GM19328 (cell line): ENCODE measurements around the gene CAMTA1.

Experiments used
- ATAC-seq: cut with Tn5 transposase; IDR thresholded peaks from one replicate; pipeline ENCODE4 v1.9.1; 2021; ENCODE audit warnings: mild to moderate bottlenecking, moderate library complexity; ENCODE audit not compliant: unreplicated experiment

The CAMTA1 gene

DNA sequence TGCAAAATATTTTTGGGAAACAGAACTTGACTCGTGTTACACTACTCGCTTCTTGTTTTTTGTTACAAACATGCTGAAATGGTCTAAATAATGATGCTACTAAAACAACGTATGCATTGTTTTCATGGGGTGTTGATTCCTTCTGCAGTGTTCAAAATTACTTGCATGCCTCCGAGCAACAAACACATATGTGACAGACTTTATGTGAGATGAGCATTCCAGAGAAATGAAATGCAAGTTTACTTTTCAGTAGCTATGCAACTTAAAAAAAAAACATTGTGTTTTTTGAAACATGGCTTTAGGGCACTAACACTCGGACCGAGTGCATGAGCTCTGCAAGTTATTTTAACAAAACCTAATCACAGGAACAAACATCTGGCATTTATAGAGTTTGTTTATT is 84.8 kb downstream of the CAMTA1 start:
- no peak for ATAC-seq

DNA sequence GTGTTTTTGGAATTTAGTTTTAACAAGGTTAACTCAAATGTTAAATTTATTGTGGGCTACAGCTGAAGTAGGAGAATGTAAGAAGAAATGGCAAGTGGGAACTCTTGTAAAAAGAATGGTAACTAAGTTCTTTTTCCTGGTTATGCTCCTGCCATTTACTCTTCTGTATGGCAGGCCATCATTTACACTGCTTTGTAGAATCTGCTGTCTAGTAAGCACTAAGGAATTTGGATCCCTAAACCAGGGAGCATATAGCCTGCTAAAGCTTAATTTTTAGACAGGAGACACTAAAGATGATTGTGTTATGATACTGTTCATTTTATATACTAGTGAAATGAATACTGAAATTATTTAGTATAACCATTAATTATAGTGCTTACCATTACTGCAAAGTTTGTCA is 85.3 kb downstream of the CAMTA1 start:
- no peak for ATAC-seq

DNA sequence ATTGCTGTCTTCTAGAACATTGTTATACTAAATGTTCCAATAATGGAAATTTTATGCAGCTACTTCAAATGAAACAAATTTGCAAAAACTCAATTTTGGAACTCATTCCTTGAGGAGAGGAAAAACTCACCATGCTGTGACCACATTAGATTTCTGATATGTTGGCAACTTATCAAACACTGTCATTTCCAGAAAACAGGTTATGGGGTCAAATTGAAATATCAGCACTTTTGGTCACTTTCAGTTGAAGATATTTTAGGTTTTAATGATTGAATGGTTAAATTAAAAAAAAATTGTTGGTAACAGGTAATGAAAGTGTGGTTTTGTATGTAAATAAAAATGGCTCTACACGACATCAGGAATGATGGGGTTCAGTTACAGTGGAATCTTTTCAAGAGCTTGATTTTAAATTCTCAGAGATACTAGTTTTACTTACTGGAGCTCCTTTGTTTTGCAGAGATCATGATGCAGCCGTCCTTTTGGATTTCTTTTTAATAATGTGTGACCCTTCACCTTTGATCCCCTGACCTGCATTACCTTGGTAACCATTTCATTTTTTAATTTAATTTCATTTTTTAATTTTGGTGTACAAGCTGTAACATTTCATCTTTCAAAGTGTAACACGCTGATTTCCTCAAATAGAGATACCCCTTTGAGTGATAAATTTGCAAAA is 86.2 kb downstream of the CAMTA1 start:
- ATAC-seq: no peak

DNA sequence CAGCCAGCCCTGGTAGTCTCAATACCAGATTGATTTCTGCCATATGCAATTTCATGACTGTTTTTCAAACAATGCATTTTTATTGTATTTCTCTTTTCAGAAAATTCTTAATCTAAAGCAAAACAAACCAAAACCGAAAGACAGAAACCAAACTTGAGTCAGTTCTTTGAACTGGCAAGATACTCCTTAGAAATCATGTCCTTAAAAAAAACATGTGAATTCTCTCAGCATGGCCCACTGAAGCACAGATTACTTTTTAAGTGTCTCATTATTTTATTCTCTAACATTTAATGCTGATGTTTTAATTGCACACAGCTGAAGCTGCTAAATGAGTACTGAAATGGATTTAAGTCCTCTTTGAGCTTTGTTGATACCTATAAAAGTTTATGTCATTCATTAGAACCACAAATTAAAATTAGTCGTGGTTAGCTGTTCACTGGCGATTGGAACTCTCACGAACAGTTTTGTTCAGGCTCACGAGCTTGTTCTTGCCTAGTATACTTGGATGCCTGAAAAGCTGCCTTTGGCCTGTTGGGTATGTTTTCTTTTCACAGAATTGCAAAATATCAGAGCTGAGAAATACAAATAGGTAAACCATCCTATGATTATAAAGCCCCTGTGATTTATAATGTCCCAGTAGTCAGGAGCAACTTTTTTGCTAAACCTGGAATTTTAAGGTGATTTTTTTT is 87.5 kb downstream of the CAMTA1 start:
- ATAC-seq: no peak

DNA sequence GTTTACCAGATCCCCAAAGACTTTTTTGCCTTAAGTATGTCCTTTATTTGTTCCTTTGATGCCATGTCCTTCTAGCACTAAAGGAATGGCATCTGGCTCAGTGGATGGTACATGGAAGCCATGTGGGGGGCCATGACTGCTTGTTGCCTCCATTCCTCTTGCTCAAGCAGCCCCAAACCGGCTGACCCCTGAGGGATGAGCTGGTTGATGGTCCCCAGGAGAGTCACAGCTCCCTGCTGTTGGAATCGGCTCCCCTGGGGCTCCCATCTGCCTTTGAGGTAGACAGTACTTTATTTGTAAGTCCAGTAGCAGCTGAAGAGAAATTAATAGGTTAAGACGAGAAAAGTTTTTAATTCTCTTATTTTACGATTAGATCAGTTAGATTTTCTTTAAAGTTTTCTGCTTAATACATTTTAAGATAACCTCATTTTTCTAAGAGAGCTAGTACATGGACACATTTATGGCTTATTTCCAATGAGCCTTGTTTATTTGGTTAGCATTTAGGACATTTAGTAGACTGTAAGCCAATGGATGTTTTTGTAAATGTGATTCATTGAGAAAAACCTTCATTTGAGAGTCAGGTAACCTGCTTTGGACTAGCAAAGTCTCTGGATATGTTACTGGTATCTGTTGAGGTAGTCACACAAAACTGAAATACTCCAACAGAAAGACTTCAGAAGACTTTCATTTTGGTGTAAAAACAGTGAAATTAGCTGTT is 88.2 kb downstream of the CAMTA1 start:
- ATAC-seq: no peak

DNA sequence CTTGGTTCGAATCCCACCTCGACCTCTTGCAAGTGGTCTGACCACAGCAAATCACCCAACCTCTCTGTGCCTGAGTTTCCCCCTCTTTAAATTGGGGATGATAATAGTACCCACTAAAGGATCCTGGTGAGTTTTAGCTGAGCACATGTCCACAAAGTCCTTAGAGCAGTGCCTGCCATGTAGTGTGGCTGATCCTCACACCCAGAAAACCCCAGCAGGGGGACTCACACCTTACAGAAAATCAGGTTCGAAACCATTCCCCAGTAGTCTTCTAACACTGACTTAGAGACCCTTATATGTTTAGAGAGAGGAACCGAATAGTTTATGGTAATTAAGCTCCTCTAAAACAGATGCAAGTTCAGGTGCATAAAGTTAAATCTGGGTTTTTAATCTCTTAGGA is 89.0 kb downstream of the CAMTA1 start:
- ATAC-seq: no peak

DNA sequence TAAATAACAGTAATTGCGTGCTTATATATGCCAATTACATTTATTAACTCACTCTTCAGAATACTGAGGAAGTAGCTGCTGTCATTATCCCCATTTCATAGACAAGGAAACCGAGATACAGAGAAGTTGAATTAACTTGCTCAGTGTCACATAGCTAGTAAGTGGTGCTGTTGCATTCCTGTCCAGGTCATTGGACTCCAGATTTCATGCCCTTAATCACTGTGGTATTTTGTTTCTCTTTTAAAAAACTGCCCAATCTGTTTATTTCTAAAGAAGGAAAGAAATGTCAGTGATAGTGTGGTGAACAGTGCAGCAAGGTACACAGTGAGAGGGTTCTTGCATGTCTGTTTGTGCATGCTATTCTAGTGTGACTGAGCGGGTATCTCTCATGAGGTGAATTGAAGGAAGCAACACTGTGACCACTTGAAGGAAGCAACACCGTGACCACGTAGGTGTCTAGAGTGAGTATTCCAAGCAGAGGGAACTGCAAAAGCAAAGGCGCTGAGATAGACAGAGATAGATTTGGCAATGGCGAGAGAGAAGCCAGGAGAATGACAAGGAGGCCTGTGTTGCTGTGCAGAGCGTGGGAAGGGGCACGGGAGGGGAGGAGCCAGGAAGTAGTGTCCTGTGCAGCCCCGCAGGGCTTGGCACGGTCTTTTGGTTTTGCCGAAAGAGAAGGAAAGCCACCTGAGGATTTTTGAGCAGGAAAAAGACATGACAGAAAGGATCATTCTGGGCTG is 95.9 kb downstream of the CAMTA1 start:
- no peak for ATAC-seq

DNA sequence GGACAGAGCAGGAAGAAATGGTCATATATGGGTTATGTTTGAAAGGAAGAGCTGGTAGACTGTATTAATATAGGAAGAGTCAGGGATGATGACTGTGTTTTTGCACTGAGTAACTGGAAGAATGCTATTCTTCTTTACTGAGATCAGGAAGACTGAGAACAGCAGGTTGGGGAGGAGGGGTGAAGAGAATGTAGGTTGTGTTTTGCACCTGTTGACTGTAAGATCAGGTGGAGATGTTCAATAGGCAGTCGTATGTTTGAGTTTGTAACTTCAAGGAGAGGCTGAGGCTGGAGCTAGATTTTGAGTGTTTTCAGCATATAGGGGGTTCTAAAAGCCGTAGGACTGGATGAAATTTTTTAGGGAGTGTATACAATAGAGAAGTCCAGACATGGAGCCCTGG is 97.2 kb downstream of the CAMTA1 start:
- no peak for ATAC-seq

DNA sequence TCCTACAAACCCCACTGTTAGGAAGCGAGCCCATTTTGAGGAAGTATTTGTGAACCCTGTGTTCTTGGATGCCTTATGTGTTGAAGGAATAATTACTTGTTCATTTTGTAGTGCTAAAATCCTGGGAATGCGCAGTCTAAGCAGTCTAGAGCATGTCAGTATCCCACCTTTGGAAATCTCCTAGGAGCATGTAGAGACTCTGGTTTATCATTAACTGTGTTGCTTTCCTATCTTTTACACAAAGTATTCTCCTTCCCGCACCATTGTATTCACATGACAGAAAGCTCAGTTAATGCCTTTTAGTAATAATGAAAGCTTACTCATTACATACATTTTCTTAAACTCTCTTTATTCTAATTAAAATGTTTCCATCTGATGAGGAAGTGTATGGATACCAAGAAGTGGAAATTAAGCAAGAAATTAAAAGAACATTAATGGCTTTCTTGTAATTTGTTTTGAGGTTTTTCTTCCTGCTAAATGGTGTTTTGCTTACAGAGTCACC is 99.4 kb downstream of the CAMTA1 start:
- ATAC-seq: no peak

DNA sequence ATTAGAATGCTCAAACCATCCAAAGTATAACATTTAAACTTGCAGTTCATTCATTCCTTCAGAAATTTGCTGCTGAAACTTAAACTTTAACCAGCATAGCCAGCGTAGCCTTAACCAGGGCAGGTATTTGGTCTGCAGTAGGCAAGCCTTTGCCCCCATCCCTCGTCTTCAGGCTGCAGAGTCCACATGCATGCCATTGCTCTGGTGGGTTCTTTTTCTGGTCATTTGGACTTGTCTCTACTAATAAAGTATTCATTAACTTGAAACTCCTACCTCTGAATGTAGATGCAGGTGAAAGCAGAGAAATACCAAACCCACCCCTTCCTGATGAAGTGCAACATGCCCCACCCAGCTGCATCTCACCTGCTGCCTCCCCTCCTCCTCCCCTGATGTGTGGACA is 100.2 kb downstream of the CAMTA1 start:
- ATAC-seq: no peak

DNA sequence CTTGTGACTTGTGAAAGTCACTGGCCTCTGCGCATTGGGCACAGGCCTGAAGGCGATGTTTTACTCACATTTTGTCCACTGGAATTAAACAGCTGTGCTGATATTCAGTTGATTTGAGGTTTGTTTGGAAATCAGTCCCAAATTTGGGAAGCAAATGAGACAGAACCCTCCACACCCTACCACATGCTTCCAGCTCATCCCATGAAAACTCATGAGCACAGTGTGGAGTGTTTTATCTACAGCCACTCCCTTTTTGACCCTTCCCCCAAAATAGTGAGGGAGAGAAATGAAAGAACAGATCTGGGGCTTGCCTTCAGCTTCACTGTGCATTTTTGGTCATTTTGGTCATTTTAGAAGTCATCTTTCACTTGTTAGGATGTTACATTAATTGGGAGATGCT is 101.3 kb downstream of the CAMTA1 start:
- no peak for ATAC-seq

DNA sequence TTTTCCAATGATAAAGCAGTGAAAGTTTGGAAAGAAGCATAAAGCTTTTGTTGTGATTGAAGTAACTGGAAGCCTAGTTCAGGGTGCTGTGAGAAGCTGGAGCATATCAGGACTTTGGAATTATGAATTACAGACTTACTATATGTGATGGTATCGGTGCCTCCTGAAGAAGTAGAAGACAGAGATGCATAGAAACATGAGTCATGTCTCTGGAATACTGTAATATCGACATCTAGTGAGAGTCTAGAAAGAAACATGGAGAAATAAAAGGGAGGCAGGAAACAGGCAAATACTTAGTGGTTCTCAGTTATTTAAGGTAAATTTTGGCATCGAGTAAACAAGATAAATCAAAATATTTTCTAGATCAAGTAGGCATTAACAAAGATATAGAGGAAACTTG is 103.0 kb downstream of the CAMTA1 start:
- no peak for ATAC-seq

DNA sequence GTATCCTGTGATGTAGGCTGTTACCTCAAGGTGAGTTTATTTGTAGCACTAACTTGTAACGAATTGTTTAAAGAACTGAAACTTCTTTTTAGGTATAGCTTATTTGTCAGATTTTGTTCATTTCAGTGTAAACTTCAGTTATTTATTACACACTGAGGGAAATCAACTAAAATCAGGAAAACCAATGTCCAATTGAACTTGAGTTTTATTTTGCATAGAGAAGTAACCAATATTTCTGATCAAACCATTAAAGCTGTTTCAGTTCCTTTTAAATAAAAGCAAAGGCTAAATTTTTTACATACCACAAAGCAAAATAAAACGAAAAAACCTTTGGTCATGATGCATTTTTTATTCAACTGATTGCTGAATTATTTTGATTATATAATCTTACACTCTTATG is 103.6 kb downstream of the CAMTA1 start:
- ATAC-seq: no peak

DNA sequence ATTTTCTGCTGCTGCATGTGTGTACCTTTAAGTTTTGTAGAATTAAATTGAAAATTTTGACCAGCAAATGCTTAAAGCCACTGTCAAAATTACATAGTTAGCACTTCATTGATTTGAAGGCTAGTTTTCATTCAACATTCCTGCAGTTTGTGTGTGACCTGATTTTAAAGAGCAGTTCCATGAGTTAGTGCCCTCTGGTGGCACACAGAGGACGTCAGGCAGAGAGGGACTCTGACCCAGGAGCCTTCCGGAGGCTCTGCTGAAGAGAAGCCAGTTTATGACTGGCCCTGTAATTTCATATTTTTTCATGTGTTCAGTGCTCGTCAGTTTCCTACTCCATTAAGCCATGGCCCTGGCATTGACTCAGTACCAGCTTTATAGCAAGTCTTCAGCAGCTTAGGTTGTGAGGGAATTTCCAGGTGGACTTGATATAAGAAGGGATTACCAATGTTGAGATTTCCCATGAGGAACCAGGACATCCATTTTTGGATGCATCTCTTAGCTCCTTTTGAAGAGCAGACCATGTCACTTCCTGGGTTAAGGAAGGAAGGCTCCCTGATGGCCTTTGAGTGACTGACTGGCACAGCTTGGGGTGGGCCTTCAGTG is 104.7 kb downstream of the CAMTA1 start:
- ATAC-seq: no peak

DNA sequence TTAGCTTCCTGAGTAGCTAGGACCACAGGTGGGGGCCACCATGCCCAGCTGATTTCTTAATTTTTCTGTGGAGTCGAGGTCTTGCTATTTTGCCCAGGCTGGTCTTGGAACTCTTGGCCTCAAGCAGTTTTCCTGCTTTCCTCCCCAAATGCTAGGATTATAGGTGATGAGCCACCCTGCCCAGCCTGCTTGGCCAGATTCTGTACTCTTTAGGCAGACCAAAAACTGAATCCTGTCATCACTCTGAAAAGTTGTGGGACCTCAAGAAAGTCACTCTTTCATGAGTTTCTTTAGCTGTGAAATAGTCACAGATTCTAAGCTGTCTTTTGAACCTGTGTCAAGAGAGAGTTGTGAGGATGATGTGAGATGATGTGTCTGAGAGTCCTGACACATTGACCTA is 105.4 kb downstream of the CAMTA1 start:
- ATAC-seq: no peak

DNA sequence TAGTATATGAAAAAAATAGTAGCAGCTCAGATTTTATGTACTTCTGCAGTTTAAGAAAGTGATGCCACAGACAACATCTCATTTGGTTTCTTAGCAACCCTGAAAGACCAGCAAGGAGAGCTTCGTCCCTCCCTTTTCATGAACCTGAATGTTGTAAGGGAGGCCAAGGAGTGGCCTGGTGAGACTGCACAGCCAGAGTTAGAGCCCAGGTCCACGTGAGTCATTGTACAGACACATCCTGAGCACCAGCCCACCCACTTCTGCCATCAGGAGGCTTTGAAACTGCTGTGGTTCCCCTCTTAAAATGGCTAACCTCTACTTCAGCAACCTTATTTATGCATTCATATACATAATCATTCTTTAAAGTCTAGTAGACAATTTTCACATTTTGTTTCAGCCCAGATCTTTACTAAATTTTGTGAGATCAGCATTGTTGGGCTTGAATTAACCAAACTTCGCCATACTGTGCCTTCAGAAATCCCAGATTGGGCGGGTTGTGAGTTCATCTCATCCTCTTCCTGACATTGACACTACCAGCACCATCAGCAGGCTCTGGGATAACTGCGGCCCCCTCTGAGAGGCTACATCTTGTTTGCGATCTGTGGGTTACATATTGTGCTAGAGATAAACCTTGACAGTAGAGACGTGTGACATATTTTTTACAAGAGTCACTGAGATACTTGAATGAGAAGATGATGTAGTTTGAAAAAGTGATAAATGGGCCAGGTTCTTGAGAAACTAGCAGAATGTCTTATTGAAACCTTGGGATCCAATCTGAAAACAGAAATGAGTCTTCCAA is 106.7 kb downstream of the CAMTA1 start:
- ATAC-seq: no peak

DNA sequence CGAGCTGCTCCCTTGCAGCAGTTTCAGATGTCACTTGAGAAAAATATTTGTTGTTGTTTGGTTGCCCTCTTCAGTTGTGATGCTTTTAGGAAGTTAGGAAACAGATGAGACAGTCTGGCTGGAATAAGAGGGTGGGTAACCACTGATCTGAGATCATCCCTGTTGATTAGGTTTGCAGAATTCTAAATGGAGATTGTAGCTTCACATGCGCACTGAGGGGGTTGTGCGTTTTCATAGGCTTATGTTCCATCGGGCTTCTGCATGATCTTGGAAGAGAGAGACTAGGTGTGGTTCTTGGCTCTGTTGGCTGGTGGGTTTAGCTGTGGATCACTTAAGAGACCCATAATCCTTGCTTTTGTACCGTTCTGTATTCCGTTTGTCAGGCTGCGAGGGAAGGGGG is 108.1 kb downstream of the CAMTA1 start:
- no peak for ATAC-seq

DNA sequence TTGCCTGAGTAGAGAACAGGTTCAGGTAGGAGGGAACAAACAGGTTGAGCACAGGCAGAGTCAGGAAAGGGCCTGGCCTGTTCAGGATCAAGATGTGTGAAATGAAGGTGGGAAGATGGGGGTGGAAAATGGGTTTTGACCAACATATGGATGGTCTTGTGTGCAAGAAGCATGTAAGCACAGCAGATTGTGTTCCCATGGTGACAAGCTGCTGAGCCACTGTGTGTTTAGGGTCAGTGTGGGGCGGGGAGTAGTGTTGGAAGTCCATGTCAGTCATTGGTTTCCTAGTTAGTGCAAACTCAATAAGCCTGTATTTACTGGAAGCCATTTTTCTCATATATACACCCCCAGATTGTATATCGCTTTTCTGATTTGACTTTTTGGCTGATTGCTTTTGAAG is 111.9 kb downstream of the CAMTA1 start:
- no peak for ATAC-seq

DNA sequence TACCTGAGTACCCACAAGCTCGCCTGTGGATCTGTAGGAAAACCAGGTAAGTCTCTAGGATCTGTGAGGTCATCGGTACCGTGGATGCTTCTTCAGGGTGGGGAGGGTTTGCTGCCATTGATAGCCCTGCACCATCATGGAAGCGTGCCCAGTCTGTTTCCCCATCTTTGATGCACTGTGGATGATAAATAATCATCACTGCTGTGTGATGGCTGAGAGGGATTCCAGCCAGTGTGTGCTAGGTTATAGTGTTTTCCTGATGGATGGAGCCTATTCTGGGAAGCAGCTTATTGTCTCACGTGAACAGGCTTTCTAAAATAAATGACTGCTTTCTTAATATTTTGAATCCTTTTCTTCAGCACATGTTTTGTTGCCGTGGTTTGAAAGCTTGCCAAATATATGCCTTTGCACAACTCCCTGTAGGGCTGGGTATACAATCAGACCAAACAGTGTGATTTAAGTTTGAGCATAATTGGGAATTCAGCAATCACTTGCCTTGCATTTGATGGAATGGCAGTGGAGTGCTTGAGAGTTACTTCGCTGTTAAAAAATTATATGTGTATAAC is 113.8 kb downstream of the CAMTA1 start:
- no peak for ATAC-seq

DNA sequence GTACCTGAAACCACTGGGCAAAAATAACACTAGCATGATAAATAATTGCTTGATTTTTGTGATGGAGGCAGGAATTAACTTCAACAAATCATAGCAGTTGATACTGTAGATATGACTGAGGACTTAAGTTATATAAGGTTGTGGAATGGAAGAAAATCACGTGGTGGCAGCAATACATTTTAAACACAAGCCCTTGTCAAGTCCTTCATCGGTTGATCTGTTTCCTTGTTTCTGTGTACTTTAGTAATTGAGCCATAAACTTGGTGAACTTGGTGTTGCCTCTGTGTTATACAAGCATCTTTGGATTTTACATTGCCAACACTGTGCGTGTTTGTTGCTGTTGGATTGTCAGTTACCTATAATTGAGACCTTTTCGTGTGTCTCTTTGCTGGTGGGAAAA is 114.4 kb downstream of the CAMTA1 start:
- no peak for ATAC-seq
